ENCODE measurements around the gene RCBTB1. TPM values are rescaled to one million over a fixed set of nuclear protein-coding genes. Genes with fewer than 3 reads are reported as not detected.

The RCBTB1 gene
- total RNA-seq, 2 experiments from 2014 or later, result 15.1 to 31.1 TPM

DNA sequence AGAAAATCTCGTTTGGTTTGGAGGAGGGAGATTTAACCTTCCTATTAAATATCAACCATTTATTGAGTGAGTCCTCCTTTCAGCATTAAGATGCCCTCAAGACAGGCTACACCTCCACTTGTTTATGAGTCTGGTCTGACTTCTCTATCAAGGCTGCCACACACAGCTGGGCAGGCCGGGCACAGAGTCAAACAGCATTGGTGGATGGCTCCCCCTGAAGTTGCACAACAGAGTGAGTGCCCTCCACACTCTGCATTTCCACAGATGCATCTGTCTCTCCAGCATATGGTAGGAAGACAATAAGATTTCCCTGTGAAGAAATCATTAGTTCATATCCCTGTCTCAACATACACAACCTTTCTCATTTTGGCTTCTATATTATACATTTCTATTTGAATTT lies 58.2 kb downstream of the RCBTB1 start:
- BruUV-seq (replicated peaks), result no TSS peak
- POLR2A ChIA-PET, result no interaction called here
- Histone ChIP-seq H3K36me3 (ENCODE audit: insufficient read depth, low read length) (peaks cover 75% of the 10 kb centered on the region), H2AFZ (ENCODE audit: low read length) (no peak overlapping the region), H4K20me1 (ENCODE audit: insufficient read depth, low read length) (no peaks in the 10 kb centered on the region), H3K79me2 (ENCODE audit: insufficient read depth, low read depth, low read length) (no peaks in the 10 kb centered on the region), H3K27ac (ENCODE audit: low read depth, low read length, poor library complexity, severe bottlenecking) (no peak overlapping the region), H3K4me1 (ENCODE audit: insufficient read depth, low read length, poor library complexity, severe bottlenecking) (peaks cover 39% of the 10 kb centered on the region), H3K9me3 (ENCODE audit: low read length) (no peaks in the 10 kb centered on the region), H3K4me2 (ENCODE audit: low read length) (no peak overlapping the region), H3K4me3 (ENCODE audit: low read depth, low read length, poor library complexity, severe bottlenecking) (no peak overlapping the region), H3K9me2 (ENCODE audit: insufficient read depth, low read length) (no peaks in the 10 kb centered on the region)
- intact Hi-C loops (cut with micrococcal nuclease; ENCODE audit: unreplicated experiment), result no loop called here
- no peak for TF ChIP-seq EZH2phosphoT487 (IDR thresholded peaks at IDR 0.05; ENCODE audit: borderline replicate concordance, low read depth, low read length)
- TF ChIP-seq, protein P1, sequence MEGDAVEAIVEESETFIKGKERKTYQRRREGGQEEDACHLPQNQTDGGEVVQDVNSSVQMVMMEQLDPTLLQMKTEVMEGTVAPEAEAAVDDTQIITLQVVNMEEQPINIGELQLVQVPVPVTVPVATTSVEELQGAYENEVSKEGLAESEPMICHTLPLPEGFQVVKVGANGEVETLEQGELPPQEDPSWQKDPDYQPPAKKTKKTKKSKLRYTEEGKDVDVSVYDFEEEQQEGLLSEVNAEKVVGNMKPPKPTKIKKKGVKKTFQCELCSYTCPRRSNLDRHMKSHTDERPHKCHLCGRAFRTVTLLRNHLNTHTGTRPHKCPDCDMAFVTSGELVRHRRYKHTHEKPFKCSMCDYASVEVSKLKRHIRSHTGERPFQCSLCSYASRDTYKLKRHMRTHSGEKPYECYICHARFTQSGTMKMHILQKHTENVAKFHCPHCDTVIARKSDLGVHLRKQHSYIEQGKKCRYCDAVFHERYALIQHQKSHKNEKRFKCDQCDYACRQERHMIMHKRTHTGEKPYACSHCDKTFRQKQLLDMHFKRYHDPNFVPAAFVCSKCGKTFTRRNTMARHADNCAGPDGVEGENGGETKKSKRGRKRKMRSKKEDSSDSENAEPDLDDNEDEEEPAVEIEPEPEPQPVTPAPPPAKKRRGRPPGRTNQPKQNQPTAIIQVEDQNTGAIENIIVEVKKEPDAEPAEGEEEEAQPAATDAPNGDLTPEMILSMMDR (conservative IDR thresholded peaks at IDR 0.05; ENCODE audit: low read length), result no peak
- CTCF ChIA-PET (ENCODE audit: unreplicated experiment), result no interaction called here
- peak; percentile 15 for DNase-seq (ENCODE audit: low spot score)

DNA sequence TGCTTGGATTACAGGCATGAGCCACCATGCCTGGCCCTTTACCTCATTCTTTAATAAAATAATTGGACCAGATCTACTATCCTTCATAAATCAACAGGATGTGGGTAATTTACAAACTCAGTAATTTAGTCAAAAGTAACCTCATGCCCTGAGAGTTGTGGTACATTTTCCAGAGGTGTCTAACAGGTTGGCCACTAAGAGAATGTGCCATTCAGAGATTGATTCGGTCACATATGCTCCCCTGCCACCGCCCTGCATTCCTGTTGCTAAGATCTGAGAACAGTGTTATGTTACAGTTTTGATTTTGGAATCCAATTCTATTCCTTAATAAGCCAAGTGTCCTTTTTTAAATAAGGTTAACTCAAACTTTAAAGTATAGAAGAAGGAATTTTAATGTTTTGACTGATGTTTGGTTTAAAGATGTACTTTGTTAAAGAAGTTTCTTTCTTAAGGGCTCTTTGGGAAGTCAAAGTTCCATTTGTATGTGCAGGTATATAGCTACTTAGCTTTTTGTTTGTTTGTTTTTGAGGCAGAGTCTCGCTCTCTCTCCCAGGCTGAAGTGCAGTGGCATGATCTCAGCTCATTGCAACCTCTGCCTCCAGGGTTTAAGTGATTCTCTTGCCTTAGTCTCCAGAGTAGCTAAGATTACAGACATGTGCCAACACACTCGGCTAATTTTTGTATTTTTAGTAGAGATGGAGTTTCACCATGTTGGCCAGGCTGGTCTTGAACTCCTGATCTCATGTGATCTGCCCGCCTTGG lies 60.4 kb downstream of the RCBTB1 start:
- Histone ChIP-seq H3K79me2 (ENCODE audit: insufficient read depth, low read depth, low read length) (no peaks in the 10 kb centered on the region), H3K4me2 (ENCODE audit: low read length) (no peak overlapping the region), H3K4me1 (ENCODE audit: insufficient read depth, low read length, poor library complexity, severe bottlenecking) (peaks cover 22% of the 10 kb centered on the region), H3K36me3 (ENCODE audit: insufficient read depth, low read length) (peaks cover 75% of the 10 kb centered on the region), H3K9me3 (ENCODE audit: low read length) (no peaks in the 10 kb centered on the region), H4K20me1 (ENCODE audit: insufficient read depth, low read length) (no peaks in the 10 kb centered on the region), H3K27ac (ENCODE audit: low read depth, low read length, poor library complexity, severe bottlenecking) (no peak overlapping the region), H2AFZ (ENCODE audit: low read length) (no peak overlapping the region), H3K9me2 (ENCODE audit: insufficient read depth, low read length) (no peaks in the 10 kb centered on the region), H3K4me3 (ENCODE audit: low read depth, low read length, poor library complexity, severe bottlenecking) (no peak overlapping the region)
- TF ChIP-seq, protein P1 (conservative IDR thresholded peaks at IDR 0.05; ENCODE audit: low read length), result no peak
- no peak for TF ChIP-seq EZH2phosphoT487 (IDR thresholded peaks at IDR 0.05; ENCODE audit: borderline replicate concordance, low read depth, low read length)
- no peak for DNase-seq (ENCODE audit: low spot score)
- BruUV-seq (replicated peaks), result no TSS peak
- intact Hi-C loops (cut with micrococcal nuclease; ENCODE audit: unreplicated experiment), result no loop called here
- ChIA-PET CTCF (ENCODE audit: unreplicated experiment) (no interaction called here), POLR2A (interaction anchor here (0.5 to 1.5 kb wide), 12 partner anchors 9 to 964 kb away, joined by 3 to 6 read pairs (median 3); no protein-coding TSS in a partner anchor)

DNA sequence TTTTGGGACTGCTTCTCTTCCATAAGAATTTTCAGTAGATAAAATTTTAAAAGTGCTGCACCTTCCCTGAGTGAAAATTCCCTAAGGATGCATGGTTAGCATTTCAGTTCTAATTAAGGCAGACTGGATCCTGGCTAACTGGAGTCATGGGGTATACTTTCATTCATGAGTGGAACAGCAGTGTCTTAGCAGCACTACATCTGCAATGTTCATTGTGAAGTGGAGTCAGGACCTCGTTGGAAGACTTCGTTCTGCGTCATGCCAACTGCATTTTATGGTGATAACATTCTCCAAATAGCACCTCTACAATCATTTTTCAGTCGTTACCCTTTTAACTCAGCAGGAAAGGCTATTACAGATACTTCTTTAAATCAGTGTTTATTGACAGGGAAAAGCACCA lies 64.1 kb downstream of the RCBTB1 start:
- H2AFZ ChIP-seq (ENCODE audit: low read length), result no peak overlapping the region
- DNase-seq (ENCODE audit: low spot score), result no peak
- TF ChIP-seq EZH2phosphoT487 (IDR thresholded peaks at IDR 0.05; ENCODE audit: borderline replicate concordance, low read depth, low read length), result no peak
- TF ChIP-seq, protein P1 (conservative IDR thresholded peaks at IDR 0.05; ENCODE audit: low read length), result no peak
- no peaks in the 10 kb centered on the region for H4K20me1 ChIP-seq (ENCODE audit: insufficient read depth, low read length)
- H3K27ac ChIP-seq (ENCODE audit: low read depth, low read length, poor library complexity, severe bottlenecking), result no peak overlapping the region
- POLR2A ChIA-PET, result no interaction called here
- CTCF ChIA-PET (ENCODE audit: unreplicated experiment), result no interaction called here
- no peak overlapping the region for H3K4me2 ChIP-seq (ENCODE audit: low read length)
- no peaks in the 10 kb centered on the region for H3K79me2 ChIP-seq (ENCODE audit: insufficient read depth, low read depth, low read length)
- H3K4me3 ChIP-seq (ENCODE audit: low read depth, low read length, poor library complexity, severe bottlenecking), result no peak overlapping the region
- intact Hi-C loops (cut with micrococcal nuclease; ENCODE audit: unreplicated experiment), result no loop called here
- no peaks in the 10 kb centered on the region for H3K9me2 ChIP-seq (ENCODE audit: insufficient read depth, low read length)
- peaks cover 8% of the 10 kb centered on the region for H3K4me1 ChIP-seq (ENCODE audit: insufficient read depth, low read length, poor library complexity, severe bottlenecking)
- BruUV-seq (replicated peaks), result no TSS peak
- H3K9me3 ChIP-seq (ENCODE audit: low read length), result no peaks in the 10 kb centered on the region
- H3K36me3 ChIP-seq (ENCODE audit: insufficient read depth, low read length), result peaks cover 68% of the 10 kb centered on the region
